ENCODE results near the gene TRIML1. TPM values are rescaled to one million over a fixed set of nuclear protein-coding genes. Genes with fewer than 3 reads are reported as not detected.

The TRIML1 gene
- total and polyA plus RNA-seq, 10 of the 15 experiments (the other 5 are each of a cell fraction or from before 2014, with no cell fraction given): not detected

DNA sequence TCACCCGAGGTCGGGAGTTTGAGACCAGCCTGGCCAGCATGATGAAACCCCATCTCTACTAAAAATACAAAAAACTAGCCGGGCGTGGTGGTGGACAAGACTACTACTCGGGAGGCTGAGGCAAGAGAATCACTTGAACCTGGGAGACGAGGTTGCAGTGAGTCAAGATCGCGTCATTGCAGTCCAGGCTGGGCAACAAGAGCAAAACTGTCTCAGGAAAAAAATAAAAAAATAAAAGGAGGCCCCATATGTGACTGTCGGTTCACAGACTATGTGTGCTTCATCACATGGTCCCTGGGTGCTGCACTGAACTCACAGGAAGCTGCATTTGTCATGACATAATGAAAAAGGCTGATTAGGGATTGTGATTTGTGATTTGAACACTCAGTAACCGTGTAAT lies 6.4 kb downstream of the TRIML1 start:
- CTCF ChIA-PET: no interaction called here
- no peaks in the 10 kb centered on the region for H4K20me1 ChIP-seq (ENCODE audit: control insufficient read depth, insufficient read depth)
- POLR2A ChIA-PET: no interaction called here
- H3K4me2 ChIP-seq (ENCODE audit: control insufficient read depth, insufficient read depth): no peak overlapping the region
- no peak overlapping the region for H2AFZ ChIP-seq (ENCODE audit: control insufficient read depth, low read depth, low read length)
- no peaks in the 10 kb centered on the region for H3K79me2 ChIP-seq (ENCODE audit: control insufficient read depth, insufficient read depth, low read length)
- no peaks in the 10 kb centered on the region for H3K36me3 ChIP-seq (ENCODE audit: control insufficient read depth in 2 of 2, insufficient read depth in 2 of 2, low read length in 1 of 2)
- RAD21 ChIA-PET (ENCODE audit: unreplicated experiment): no interaction called here
- SMC1A ChIA-PET (ENCODE audit: uncharacterized antibody, unreplicated experiment): no interaction called here
- no peak for ATAC-seq
- H3K4me1 ChIP-seq (ENCODE audit: control insufficient read depth, insufficient read depth, low read length): no peaks in the 10 kb centered on the region
- no peak overlapping the region for H3K9ac ChIP-seq (ENCODE audit: control insufficient read depth, insufficient read depth, low read length)
- H3K27ac ChIP-seq (ENCODE audit: control insufficient read depth, insufficient read depth): no peak overlapping the region
- H3K4me3 ChIP-seq: no peak overlapping the region
- no peak for FAIRE-seq
- no TSS peak for BruUV-seq (replicated peaks)
- no peak for DNase-seq (ENCODE audit: low read depth, low spot score)
- TF ChIP-seq NR2C2 (IDR thresholded peaks at IDR 0.05; ENCODE audit: borderline replicate concordance, control insufficient read depth, insufficient read length, low read depth): no peak
- no peaks in the 10 kb centered on the region for H3K27me3 ChIP-seq (replicated peaks in 1 of 2; ENCODE audit: control insufficient read depth in 2 of 2, insufficient read depth in 2 of 2, low read length in 1 of 2)
- 30% methylated on average over 10 of the region's 10 CpGs for WGBS (ENCODE audit: insufficient coverage, insufficient replicate concordance, low lambda C conversion rate, missing lambda C conversion rate)
- intact Hi-C loops (cut with micrococcal nuclease; ENCODE audit: unreplicated experiment): no loop called here
- no peaks in the 10 kb centered on the region; the same call in 2 of the 3 replicates for H3K9me3 ChIP-seq (replicated peaks; ENCODE audit: control insufficient read depth, insufficient read depth, low read length)
- in situ Hi-C loops (cut with MboI): no loop called here

DNA sequence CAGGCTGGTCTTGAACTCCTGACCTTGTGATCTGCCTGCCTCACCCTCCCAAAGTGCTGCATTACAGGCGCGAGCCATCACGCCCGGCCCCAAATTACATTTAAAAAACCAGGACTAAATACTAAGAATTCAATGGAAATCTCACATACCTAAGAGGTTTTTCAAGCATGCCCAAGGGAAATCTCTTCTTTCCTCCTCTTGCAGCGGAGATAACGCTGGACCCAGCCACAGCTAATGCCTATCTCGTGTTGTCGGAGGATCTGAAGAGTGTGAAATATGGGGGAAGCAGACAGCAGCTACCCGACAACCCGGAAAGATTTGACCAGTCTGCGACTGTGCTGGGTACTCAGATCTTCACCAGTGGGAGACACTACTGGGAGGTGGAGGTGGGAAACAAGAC lies 7.4 kb downstream of the TRIML1 start:
- Histone ChIP-seq H3K9ac (ENCODE audit: control insufficient read depth, insufficient read depth, low read length) (no peak overlapping the region), H3K79me2 (ENCODE audit: control insufficient read depth, insufficient read depth, low read length) (no peaks in the 10 kb centered on the region), H3K9me3 (replicated peaks; ENCODE audit: control insufficient read depth, insufficient read depth, low read length) (no peaks in the 10 kb centered on the region; the same call in 2 of the 3 replicates), H3K36me3 (ENCODE audit: control insufficient read depth in 2 of 2, insufficient read depth in 2 of 2, low read length in 1 of 2) (no peaks in the 10 kb centered on the region), H3K4me3 (no peak overlapping the region), H3K27me3 (replicated peaks in 1 of 2; ENCODE audit: control insufficient read depth in 2 of 2, insufficient read depth in 2 of 2, low read length in 1 of 2) (no peaks in the 10 kb centered on the region), H3K27ac (ENCODE audit: control insufficient read depth, insufficient read depth) (no peak overlapping the region), H4K20me1 (ENCODE audit: control insufficient read depth, insufficient read depth) (no peaks in the 10 kb centered on the region), H2AFZ (ENCODE audit: control insufficient read depth, low read depth, low read length) (no peak overlapping the region), H3K4me2 (ENCODE audit: control insufficient read depth, insufficient read depth) (no peak overlapping the region), H3K4me1 (ENCODE audit: control insufficient read depth, insufficient read depth, low read length) (no peaks in the 10 kb centered on the region)
- ATAC-seq (no peak), FAIRE-seq (no peak), DNase-seq (ENCODE audit: low read depth, low spot score) (no peak)
- ChIA-PET SMC1A (ENCODE audit: uncharacterized antibody, unreplicated experiment) (no interaction called here), CTCF (no interaction called here), POLR2A (no interaction called here), RAD21 (ENCODE audit: unreplicated experiment) (no interaction called here)
- in situ Hi-C loops (cut with MboI) (no loop called here), intact Hi-C loops (cut with micrococcal nuclease; ENCODE audit: unreplicated experiment) (no loop called here)
- no TSS peak for BruUV-seq (replicated peaks)
- 51% methylated on average over 11 of the region's 11 CpGs for WGBS (ENCODE audit: insufficient coverage, insufficient replicate concordance, low lambda C conversion rate, missing lambda C conversion rate)
- TF ChIP-seq ESRRA (IDR thresholded peaks at IDR 0.05; ENCODE audit: low read length) (no peak), LARP7 (IDR thresholded peaks at IDR 0.05) (no peak), ETV6 (conservative IDR thresholded peaks at IDR 0.05 in 1 of 2, IDR thresholded peaks at IDR 0.05 in 1 of 2; ENCODE audit: borderline replicate concordance in 1 of 2, low read depth in 1 of 2) (no peak), SPI1 (IDR thresholded peaks at IDR 0.05; ENCODE audit: borderline replicate concordance, insufficient read depth, low read depth, low read length) (no peak), TCF12 (IDR thresholded peaks at IDR 0.05; ENCODE audit: low read depth, low read length) (no peak), NR2C1 (IDR thresholded peaks at IDR 0.05) (no peak), ZNF384 (IDR thresholded peaks at IDR 0.05; ENCODE audit: borderline replicate concordance, low read depth, low read length) (no peak), BCL11A (IDR thresholded peaks at IDR 0.05; ENCODE audit: low read depth, low read length) (no peak), ZNF592 (IDR thresholded peaks at IDR 0.05) (no peak), PAX8 (IDR thresholded peaks at IDR 0.05) (no peak)
- TF ChIP-seq, protein P1, sequence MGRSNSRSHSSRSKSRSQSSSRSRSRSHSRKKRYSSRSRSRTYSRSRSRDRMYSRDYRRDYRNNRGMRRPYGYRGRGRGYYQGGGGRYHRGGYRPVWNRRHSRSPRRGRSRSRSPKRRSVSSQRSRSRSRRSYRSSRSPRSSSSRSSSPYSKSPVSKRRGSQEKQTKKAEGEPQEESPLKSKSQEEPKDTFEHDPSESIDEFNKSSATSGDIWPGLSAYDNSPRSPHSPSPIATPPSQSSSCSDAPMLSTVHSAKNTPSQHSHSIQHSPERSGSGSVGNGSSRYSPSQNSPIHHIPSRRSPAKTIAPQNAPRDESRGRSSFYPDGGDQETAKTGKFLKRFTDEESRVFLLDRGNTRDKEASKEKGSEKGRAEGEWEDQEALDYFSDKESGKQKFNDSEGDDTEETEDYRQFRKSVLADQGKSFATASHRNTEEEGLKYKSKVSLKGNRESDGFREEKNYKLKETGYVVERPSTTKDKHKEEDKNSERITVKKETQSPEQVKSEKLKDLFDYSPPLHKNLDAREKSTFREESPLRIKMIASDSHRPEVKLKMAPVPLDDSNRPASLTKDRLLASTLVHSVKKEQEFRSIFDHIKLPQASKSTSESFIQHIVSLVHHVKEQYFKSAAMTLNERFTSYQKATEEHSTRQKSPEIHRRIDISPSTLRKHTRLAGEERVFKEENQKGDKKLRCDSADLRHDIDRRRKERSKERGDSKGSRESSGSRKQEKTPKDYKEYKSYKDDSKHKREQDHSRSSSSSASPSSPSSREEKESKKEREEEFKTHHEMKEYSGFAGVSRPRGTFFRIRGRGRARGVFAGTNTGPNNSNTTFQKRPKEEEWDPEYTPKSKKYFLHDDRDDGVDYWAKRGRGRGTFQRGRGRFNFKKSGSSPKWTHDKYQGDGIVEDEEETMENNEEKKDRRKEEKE (IDR thresholded peaks at IDR 0.05): no peak

Measured in GM12878 (cell line).